HK-2 (cell line): ENCODE measurements around the gene PLAA.
A peak's percentile ranks its signal among the peaks of the same experiment; 100 is the strongest.

Source experiments
- DNase-seq: peaks from one replicate; pipeline ENCODE4 v3.0.0-alpha.2; 2018; ENCODE audit not compliant: unreplicated experiment

The PLAA gene

GRCh38 chr9:26946753-26947727, at the start of gene PLAA:
PLAA (minus strand) TSS chr9:26947242; CDS start chr9:26947045, 197 bp downstream.
- peak; percentile 84 for DNase-seq

- DNase-seq: no peak
These were observed 48.8 kb upstream of the PLAA start for GRCh38 chr9:26995810-26996209.

- no peak for DNase-seq
These were observed 36.3 kb upstream of the PLAA start for GRCh38 chr9:26983340-26983739.

- no peak for DNase-seq
These were observed 29.0 kb upstream of the PLAA start for GRCh38 chr9:26975728-26976707.

- DNase-seq: no peak
These were observed 27.9 kb upstream of the PLAA start for GRCh38 chr9:26974927-26975326.

GRCh38 chr9:26973989-26974388, 26.9 kb upstream of the PLAA start:
- no peak for DNase-seq

- DNase-seq: no peak
These were observed 24.7 kb upstream of the PLAA start for GRCh38 chr9:26971721-26972120.

- no peak for DNase-seq
These were observed 9.8 kb upstream of the PLAA start for GRCh38 chr9:26956860-26957233.

GRCh38 chr9:26955921-26956859, 9.1 kb upstream of the PLAA start, which contains the start of gene IFT74:
IFT74 (plus strand) TSS chr9:26956412; CDS start chr9:26961968, 5,556 bp downstream.
- DNase-seq: peak; percentile 86

GRCh38 chr9:26955222-26955903, 8.3 kb upstream of the PLAA start:
- no peak for DNase-seq

- no peak for DNase-seq
These were observed 7.0 kb upstream of the PLAA start for GRCh38 chr9:26954050-26954508.

- no peak for DNase-seq
These were observed 4.8 kb upstream of the PLAA start for GRCh38 chr9:26951794-26952193.

GRCh38 chr9:26950521-26950920, 3.5 kb upstream of the PLAA start:
- DNase-seq: no peak

GRCh38 chr9:26949637-26950069, 2.6 kb upstream of the PLAA start:
- no peak for DNase-seq

GRCh38 chr9:26947736-26948135, 694 bp upstream of the PLAA start:
- no peak for DNase-seq

GRCh38 chr9:26945591-26945990, 1.5 kb downstream of the PLAA start:
- DNase-seq: no peak

- no peak for DNase-seq
These were observed 6.3 kb downstream of the PLAA start for GRCh38 chr9:26940779-26941178.

GRCh38 chr9:26939955-26940711, 6.9 kb downstream of the PLAA start:
- DNase-seq: no peak

- no peak for DNase-seq
These were observed 9.1 kb downstream of the PLAA start for GRCh38 chr9:26937816-26938371.
